GM10266 (cell line): ENCODE results near the gene RP9.

Source experiments
- DNase-seq: peaks from one replicate; pipeline ENCODE4 v3.0.0; 2012; ENCODE audit errors: extremely low spot score
- TF ChIP-seq, protein P1 (sequence below): IDR thresholded peaks from 2 replicates; pipeline ENCODE4 v1.5.1; 2012; ENCODE audit warnings: mild to moderate bottlenecking, low read depth; ENCODE audit not compliant: control insufficient read depth, insufficient read depth; ENCODE audit errors: missing control alignments

The RP9 gene

DNA sequence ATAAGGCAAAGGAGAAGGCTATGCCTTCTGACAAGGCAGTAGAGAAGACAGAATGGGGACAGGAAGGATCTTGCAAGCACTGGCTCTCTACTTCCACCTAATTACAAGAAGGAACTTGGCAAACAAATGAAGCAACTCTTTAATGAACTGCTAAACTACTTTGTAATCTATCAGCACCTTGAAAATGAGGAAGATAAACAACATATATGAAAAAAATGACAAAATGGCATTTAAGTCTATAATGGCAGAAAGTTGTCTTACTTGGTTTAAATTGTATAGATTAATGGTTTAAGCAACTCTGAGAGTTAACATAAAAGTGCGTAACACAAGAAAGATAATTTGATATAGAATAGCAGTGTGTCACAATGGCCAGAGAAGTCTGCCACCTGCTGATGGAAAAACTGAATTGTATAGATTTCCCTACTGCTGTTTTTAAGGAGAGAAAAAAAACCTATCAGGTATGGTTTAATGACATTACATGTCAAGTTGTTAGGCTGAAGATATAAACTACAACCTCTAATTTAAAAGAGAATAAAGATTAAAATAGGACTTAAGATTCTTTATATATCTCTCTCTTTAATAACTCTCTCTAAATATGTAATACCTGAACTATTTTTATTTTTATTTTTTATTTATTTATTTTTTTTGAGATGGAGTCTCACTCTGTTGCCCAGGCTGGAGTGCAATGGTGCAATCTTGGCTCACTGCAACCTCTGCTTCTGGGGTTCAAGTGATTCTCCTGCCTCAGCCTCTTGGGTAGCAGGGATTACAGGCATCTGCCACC is 58.5 kb downstream of the RP9 start:
- TF ChIP-seq, protein P1, sequence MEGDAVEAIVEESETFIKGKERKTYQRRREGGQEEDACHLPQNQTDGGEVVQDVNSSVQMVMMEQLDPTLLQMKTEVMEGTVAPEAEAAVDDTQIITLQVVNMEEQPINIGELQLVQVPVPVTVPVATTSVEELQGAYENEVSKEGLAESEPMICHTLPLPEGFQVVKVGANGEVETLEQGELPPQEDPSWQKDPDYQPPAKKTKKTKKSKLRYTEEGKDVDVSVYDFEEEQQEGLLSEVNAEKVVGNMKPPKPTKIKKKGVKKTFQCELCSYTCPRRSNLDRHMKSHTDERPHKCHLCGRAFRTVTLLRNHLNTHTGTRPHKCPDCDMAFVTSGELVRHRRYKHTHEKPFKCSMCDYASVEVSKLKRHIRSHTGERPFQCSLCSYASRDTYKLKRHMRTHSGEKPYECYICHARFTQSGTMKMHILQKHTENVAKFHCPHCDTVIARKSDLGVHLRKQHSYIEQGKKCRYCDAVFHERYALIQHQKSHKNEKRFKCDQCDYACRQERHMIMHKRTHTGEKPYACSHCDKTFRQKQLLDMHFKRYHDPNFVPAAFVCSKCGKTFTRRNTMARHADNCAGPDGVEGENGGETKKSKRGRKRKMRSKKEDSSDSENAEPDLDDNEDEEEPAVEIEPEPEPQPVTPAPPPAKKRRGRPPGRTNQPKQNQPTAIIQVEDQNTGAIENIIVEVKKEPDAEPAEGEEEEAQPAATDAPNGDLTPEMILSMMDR: peak; percentile 57
- peak; percentile 32 for DNase-seq

DNA sequence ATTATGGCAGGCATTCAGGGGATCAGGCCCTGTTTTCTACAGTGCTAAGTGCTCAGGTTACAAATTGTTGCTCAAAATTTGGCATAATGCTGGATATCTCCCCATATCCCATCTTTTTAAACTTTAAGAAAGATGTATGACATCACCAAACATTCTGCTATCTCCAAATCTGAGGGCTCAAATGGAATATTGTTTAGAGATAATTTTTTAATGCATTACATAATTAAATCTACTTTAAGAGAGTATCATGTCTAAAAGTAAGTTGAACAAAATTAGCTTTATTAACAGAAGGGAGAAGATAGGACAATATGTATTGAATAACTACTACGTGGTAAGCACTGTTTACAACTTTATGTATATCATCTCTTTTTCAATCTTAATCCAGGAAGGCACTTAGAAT is 60.5 kb downstream of the RP9 start:
- TF ChIP-seq, protein P1: no peak
- DNase-seq: no peak

DNA sequence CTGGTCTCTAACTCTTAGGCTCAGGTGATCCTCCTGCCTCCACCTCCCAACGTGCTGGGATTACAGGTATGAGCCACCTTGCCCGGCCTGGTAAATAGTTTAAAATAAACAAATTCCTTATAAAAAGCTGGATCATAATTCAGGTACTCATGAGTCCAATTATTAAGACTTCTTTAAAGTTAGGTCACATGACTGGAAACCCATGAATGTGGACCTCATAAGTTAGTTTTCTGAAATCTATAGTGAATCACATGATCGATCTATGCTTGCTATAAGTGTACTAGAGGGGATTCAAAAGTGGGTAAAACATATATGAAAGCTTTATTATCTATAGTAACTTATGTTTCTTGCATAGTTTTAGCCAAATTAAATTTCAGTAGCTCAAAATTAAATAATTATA is 60.9 kb downstream of the RP9 start:
- DNase-seq: no peak
- TF ChIP-seq, protein P1: no peak

DNA sequence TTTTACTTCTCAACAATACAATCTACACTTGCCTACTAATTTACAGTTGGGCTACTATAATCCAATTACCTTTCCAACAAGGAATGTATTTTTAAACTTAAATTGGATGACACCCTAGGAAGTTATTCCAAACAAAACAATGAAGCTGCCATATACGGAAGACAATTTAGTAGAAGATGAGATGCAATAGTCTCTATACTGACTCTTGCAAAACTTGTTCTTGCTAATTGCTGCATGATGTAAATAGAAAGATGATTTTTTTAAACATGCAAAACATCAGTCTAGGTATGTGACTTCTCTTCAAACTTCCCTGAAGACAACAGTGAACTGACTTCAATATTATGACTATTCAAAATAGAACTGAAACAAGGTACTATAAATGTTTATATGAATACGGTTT is 64.2 kb downstream of the RP9 start:
- TF ChIP-seq, protein P1: no peak
- DNase-seq: no peak
